NCI-H1694 treated with DMSO at 0.1 percent for 48 hours (cell line): ENCODE data around the gene CASTOR1.

Experiments
- DNase-seq: peaks from one replicate; lab custom pipeline; 2025; lab: John Stamatoyannopoulos, UW

Gene CASTOR1

DNA sequence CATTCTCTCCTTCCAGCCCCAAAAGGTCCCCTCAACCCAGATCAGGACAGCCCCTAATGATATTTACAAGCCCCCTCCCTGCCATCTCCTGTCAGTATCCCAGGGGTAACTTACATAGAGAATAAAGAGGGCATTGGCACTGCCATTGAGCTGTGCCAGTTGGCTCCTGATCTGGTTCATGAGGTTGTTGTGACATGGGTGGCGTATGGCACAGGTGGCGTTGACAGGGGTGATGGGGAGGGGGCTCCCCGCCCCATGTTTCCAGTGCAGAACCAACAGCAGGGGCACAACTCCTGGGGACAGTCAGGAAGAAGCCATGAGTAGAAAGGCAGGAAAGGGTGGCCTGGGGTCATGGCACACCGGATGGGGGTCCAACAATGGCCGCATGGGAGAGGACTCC, 44.7 kb downstream of the CASTOR1 start:
- no peak for DNase-seq

DNA sequence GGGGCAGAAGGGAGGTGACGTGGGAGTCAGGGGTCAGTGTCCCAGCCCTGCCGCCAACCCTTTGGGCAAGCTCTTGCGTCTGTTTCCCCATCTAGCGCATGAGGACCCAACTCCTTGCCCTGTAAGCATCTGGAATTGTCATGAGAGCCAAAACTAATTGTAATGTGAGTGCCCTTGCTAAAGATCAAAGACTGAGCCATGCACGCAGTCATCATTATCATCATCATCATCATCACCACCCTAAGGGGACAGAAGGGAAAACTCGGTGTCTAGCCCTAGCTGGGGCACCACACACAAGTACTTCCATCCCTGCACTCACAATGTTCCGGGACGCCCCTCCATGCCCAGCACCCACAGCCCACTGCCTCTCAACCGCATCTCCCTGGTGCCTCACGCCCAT, 45.2 kb downstream of the CASTOR1 start:
- DNase-seq, result no peak

DNA sequence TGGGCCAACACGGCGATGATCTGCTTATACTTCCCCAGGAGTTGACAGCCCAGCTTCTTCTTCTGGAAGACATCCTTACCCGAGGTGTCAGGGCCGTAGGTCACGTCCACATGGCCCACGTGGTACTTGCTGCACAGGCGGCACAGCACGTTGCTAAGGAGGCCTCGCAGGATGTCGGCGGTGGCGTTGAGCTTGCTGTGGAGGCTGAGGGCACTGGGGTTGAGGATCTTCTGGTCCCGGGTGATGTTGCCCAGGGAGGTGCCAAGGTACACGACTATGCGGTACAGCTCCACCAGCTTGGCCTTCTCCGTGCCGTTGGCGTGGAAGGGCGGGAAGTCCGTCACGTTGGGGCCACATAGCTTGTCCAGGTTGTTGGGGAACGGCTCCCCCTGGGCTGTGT, 45.6 kb downstream of the CASTOR1 start:
- no peak for DNase-seq

GRCh38 chr22:30241576-30242371, 47.5 kb downstream of the CASTOR1 start:
- no peak for DNase-seq

GRCh38 chr22:30240541-30241417, 48.5 kb downstream of the CASTOR1 start:
- DNase-seq, result no peak

- DNase-seq, result no peak
Observed at GRCh38 chr22:30239488-30240405, 49.6 kb downstream of the CASTOR1 start.

DNA sequence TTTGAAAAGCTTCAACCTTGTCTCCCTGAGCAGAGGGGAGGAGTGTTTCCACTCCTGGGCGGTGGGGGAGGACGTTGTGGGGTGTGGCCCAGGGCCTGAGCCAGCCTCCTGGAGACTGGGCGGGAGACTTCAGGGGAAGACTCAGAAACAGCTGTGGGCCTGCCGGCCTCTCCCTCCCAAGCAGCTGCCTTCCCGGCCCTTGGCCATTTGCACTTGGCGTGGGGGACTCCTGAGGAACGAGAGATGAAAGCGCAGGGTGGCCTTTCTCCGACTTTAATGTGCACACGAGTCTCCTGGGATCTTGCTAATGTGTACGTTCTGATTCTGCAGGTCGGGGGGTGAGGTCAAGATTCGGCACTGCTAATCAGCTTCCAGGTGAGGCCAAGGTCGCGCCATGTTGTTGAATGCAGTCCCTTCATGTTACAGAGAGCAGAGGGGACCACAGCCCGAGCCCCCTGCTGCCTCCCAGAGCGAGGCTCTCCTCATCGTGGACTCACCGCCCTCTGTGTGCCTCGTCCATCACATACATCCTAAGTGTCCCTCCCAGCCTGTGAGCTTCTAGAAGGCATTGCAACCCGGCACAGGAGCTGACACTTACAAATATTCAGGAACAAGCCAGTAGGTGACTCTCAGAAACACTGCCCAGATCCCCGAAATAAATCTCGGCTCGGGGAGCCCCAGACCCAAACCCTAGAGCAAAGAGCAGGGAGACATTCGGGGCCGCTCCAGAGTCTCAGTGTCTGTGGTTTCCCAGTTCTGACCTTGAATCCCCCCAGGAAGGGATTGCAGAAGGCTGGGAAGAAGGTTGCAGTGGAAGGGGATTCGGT, 50.4 kb downstream of the CASTOR1 start:
- no peak for DNase-seq

- no peak for DNase-seq
Observed at GRCh38 chr22:30238136-30238535, 51.2 kb downstream of the CASTOR1 start.

DNA sequence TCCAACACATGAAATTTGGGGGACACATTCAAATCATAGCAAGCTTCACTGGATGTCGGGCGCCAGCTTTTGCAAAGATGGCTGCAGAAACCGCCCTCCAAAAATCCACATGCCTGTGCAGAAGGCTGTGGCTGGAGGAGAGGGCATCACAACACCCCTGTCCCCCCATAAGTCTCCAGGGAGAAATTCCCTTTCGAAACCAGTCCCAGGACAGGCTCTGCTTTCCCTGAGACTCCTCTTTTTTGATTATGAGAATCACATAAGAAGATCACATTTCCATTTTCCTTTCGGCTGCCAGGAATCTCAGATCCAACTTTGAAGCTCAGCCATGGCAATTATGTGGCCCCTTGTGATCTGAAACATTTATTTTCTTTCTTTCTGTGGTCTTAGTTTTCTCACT, 52.4 kb downstream of the CASTOR1 start:
- no peak for DNase-seq

DNA sequence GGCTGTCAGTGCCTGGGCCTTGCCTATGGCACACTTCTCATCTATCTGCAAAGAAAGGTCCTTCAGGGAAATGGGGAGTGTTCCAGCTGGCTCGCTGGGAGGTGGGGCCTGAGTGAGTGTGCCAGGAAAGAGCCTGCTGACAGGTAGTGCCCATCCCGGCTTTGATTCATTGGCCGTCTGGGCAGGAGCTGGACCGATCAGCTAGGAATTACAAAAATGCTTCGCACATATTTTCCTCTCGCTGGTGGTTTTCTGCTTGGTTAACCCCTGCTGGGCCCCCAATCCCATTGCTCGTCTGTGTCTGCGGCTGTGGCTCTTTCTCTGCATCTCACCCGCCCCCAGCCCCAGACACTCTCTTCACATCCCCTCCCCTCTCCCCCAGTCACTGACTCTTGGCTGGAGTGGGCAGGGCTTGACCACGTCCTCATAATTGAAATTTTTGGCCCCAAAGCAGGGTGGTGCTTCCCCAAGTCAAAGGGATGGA, 53.6 kb downstream of the CASTOR1 start:
- no peak for DNase-seq
